Measurements from ENCODE around the gene PTTG2. TPM values are rescaled to one million over a fixed set of nuclear protein-coding genes. Genes with fewer than 3 reads are reported as not detected.
"Not testable (repeated sequence)": the region's sequence is repeated elsewhere in the genome, so short reads cannot be mapped to it uniquely, and the experiment has no call there.

The PTTG2 gene
- polyA plus RNA-seq (2013, experiment 1 of 2; ENCODE audit: insufficient read length) = not detected
- polyA plus RNA-seq (2013, experiment 2 of 2; ENCODE audit: insufficient read length) = not detected

- DNase-seq = no peak
Observed at GRCh38 chr4:37960098-37960497, at the start of gene PTTG2. Gene PTTG2, plus strand, starts transcription at chr4:37960398. Its CDS starts 37 bp downstream, at chr4:37960435.

DNA sequence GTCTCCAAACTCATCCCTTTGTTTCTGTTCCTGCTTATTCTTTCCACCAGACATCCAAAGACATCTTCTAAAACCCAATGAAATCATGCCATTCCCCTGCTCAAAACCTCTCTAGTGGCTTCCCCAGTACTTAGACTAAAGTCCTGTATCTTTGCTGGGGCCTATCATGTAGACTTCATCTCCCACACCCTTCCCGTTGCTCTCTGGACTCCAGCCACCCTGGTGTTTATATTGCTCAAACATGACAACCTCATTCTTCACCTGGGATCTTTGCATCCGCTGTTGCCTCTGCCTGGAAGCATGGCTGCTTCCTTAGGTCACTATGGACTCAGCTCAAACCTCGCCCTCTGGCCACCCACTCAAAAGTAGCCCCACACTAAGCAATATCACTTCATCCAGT lies 45.7 kb upstream of the PTTG2 start:
- DNase-seq = no peak

DNA sequence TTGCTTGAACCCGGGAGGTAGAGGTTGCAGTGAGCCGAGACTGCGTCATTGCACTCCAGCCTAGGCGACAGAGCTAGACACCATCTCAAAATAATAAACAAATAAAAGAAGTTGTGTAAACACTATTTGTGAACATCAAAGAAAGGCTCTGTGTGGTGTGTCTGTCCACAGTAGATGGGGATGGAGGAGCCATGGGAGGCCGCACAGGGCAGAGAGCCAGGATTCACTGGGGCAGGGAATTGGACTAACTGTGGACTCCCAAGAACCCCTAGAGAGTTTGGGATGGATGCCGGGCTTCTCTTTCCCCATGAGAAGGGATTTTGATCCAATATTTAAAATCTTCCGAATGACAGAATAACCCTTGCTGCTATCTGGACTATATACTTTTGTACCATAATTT lies 42.8 kb upstream of the PTTG2 start:
- no peak for DNase-seq

GRCh38 chr4:37918653-37919052 lies 41.5 kb upstream of the PTTG2 start:
- no peak for DNase-seq

DNA sequence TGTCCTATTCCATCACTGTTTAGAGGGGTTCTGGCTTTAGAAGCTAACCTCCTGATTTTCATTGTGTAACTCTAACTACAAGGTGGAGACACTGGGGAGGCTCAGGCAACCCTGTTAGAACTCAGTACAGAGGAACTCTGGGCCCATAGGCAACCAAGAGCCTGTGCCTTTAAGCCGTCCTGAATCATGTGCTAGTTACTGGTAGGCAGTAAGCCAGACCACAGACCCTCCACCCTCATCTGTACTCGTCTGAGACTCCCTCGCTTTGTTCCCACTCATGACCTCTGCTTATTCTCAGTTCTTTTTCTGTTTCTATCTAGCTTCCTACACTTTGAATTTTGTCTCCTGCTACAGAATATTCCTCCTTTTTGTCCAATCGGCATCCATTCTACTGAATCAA lies 37.9 kb upstream of the PTTG2 start:
- no peak for DNase-seq

- not testable (repeated sequence) for DNase-seq
Observed at GRCh38 chr4:37923089-37923488, 37.1 kb upstream of the PTTG2 start.

GRCh38 chr4:37924946-37925345 lies 35.3 kb upstream of the PTTG2 start:
- no peak for DNase-seq

DNA sequence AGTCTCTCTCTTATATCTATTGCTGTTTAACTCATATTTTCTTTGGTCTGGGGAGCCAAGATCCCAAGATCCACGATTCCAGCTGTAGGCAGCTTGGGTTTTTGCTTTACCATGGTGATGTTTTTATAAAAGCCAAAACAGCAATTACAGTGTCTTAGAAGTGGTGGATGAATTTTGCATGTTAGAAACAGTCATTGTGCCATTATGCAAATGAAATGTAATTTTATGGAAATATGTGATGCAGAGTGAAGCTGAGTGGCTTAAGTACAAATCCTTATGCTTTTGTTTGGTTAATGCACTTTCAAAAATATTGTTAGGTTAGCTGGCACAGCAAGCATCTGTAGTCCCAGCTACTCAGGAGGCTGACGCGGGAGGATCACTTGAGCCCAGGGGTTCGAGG lies 32.8 kb upstream of the PTTG2 start:
- DNase-seq = no peak

GRCh38 chr4:37928426-37929416 lies 31.5 kb upstream of the PTTG2 start:
- DNase-seq = peak; percentile 48

DNA sequence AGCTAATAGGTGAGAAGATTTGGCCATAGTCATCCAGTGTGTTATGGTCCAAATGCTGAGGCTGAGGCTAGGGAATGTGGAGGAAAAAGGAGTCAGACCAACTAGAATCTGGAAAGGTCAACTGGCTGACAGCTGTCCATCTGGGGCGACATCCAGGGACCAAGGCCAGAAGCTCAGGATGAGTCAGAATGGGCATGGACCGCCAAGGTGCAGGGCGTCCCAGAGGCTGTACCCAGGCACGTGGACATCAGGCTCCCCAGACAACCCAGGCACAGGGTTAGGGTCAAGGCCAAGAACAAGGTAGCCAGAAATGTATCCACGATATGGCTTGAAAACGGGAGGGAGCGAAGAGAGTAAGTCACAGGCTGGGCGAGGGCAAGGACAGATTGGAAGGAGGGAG lies 26.1 kb upstream of the PTTG2 start:
- no peak for DNase-seq

DNA sequence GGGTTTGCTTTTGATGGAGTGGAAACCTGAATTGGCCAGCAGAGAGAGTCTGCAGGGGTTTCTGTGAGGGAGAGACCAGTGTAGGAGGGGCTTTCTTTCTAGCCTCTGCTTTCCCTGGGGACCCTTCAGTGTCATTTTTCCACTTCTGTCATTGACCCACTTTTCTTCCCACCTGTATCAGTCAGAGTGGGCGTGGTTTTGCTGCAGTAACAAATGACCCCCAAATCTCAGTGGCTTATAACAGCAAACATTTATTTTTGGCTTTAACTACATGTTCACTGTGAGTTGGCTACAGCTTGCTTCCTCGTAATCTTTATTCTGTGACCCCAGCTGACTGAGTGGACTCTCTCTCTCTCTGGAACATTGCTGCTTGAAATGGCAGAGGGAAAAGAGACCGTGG lies 25.6 kb upstream of the PTTG2 start:
- no peak for DNase-seq

GRCh38 chr4:37935026-37935425 lies 25.2 kb upstream of the PTTG2 start:
- DNase-seq = no peak

DNA sequence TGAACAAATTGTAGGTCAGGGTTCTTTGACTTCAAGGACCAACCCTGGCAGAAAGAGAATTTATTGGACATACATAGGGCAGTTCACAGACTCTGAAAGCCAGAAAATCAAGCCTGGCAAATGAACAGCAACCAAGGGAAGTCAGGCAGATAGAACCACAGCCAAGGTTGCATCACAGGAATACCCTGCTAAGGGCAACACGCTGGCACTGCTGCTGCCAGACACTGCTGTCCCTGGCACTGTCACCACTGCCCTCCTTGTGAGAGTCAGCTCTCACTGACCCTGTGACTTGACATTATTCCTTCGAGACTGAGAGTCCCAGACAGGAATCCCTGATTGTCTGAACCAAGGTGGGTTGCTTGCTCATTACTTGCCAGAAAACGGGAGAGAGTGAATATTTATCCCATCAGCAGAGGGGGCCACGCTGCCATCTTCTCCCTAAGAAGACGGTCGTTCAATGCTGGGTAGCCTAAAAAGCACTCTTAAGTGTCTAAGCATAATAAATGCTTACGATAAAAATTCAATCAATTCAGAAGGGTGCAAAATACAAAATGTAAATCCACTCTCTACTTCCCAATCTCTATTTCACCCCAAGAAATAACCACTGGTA lies 23.2 kb upstream of the PTTG2 start:
- DNase-seq = no peak

GRCh38 chr4:37938208-37938607 lies 22.0 kb upstream of the PTTG2 start:
- DNase-seq = no peak

GRCh38 chr4:37946503-37947179 lies 13.6 kb upstream of the PTTG2 start:
- no peak for DNase-seq

DNA sequence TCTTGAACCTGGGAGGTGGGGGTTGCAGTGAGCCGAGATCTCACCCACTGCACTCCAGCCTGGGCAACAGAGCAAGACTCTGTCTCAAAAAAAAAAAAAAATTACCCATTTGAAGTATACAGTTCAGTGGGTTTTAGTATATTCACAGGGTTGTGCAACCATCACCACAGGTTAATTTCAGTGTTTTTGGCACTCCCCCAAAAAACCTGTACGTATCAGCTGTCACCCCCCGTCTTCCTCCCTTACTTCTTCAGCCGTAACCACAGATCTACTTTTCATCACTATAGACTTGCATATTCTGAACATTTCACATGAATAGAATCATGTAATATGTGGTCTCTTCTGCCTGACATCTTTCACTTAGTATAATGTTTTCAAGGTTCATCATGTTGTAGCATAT lies 11.7 kb upstream of the PTTG2 start:
- no peak for DNase-seq

DNA sequence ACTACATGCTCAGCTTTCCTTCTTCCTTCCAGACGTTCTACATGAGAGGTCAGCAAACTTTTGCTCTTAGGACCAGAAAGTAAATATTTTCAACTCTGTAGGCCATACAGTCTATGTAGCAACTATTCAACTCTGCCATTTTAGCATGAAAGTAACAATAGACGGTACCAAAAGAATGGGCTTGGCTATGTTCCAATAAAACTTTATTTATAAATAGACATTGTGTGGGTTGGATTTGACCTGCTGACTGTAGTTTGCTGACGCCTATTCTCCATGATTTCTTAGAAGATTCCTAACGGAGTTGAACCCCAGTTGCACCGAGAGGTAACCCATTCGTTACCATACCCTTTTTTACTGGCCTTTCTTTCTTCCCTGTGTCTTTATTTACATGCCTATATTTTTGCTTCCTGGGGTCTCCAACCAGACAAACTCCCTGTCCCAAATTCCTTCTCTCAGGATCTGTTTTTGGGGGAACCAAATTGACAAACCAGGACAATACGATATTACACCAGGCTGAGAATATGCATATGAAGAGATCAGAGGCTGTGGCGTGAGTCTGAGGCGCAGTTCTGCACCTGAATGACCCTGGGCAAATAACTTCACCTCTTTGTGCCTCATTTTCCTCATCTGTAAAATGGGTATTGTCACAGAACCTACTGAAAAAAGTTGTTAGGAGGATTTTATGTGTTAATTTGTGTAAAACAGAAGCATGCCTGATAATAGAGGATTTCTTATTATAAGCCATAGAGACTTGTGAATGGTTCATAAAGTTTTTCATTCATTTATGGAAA lies 10.4 kb upstream of the PTTG2 start:
- DNase-seq = no peak

DNA sequence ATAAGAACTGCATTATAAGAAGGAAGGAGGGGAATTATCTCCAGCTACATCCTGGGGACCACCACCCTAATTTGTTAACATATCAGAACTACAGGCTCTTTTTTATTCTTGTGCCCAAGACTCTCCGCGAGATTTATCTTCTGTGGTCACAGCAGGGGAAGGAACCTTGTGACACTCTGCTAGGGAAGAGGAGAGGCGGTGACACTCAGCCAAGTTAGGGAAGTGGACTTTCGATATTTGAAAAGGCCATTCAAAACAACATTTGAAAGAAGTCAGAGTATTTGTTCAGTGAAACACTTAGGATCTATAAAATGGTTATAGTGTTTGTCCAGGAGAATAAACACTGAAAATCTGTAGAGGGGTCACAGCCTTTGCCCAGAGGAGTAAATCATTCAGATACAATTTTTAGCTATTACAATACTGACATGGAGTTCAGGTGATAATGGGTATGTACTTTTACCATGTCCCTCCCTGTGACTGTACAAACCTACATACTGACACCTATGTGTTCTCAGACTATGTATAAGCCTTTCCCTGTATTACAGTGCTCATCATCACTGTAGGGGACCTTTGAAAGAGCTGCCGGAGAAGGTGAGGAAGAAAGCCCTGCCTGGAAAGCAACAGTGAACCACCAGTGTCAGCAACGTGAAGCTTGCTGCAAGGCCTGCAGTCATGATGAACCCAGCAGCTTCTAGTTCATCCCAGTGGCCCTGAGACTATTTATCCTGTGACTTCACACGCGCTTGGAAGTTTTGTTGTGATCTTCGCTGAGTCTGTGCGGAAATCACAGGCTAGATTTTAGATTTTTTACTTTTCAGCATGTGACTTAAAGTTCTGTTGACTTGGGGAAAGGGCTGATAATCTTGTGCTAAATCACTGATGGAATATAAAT lies 8.5 kb upstream of the PTTG2 start:
- no peak for DNase-seq

DNA sequence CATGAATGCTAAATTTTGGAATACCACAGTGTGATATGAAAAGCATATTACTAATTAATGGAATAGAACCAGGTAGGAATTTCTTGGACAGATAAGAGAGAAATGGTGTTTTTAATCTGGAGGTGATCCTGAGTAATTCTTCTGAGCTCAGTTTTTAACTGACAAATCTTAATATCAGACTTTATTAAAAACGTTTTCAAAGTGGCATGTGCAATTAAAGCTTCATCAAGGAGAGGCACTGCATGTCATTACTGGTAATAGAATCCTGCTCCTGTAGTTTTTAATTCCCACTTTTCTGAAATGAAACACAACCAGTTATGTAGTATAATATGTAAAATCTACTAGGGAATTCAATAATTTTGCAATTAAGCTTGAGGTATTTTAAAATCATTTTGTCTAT lies 7.0 kb upstream of the PTTG2 start:
- no peak for DNase-seq

DNA sequence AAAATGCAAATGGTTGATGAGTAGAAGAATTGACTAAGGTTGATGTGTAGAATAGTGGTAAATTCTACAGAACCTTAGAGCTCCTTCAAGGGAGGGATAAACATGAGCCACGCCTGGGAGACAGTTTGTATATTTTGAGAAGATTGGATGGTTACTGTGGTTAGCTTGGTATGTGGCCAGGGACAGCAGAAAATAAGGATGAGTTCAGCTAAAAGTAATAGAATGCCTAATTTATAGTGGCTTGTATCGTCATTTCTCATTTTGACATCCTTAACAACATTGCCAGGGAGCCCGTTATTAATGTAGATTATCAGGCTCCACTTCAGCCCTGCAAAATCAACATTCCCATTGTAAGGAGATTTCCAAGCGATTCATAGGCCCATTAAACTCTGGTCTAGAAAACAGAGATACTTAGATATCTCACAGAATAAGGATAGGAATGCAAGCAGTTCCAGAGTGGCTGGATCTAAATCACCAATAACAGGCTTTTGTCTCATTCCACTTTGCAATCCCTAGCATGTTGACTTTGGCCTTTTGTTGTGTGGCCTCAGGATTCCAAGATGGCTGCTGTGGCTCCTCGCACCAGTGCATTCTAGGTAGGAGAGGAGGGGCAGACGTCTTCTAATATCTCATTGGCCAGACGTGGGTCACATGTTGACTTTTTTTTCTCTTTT lies 6.4 kb upstream of the PTTG2 start:
- DNase-seq = peak; percentile 7

- no peak for DNase-seq
Observed at GRCh38 chr4:37956941-37957340, 3.3 kb upstream of the PTTG2 start.

Measured in fibroblast of skin of back (primary cell).